Fibroblast of villous mesenchyme (primary cell): ENCODE results near the gene PRKG2. TPM values are rescaled to one million over a fixed set of nuclear protein-coding genes. Genes with fewer than 3 reads are reported as not detected.

Source experiments
- DNase-seq: peaks from one replicate; pipeline ENCODE4 v3.0.0-alpha.2; 2010; ENCODE audit warnings: low read depth
- H3K4me3 ChIP-seq: 2 replicates; pipeline ENCODE4 v1.5.1; 2011; ENCODE audit warnings: low read depth, mild to moderate bottlenecking, low read length
- CTCF ChIP-seq: IDR thresholded peaks from 2 replicates; pipeline ENCODE4 v1.5.1; 2012; ENCODE audit warnings: low read depth, mild to moderate bottlenecking, low read length; ENCODE audit not compliant: insufficient read depth
- total RNA-seq: library from RNA; depleted of rRNA; stranded (reverse); fragments of >200 nt; gene quantifications from 2 replicates; pipeline ENCODE4 v1.2.3, GENCODE V29; 2012

The PRKG2 gene
- total RNA-seq = under 0.01 and 0.64 TPM in 2 replicates

- no peak for DNase-seq
- no peak within 1 kb of the TSS for H3K4me3 ChIP-seq
- no peak for TF ChIP-seq CTCF
Observed at GRCh38 chr4:81214881-81215868, at the start of gene PRKG2. Gene PRKG2 (minus strand): TSS chr4:81215222. CDS start chr4:81205047, 10,175 bp downstream.

- peak; percentile 29 for TF ChIP-seq CTCF
- H3K4me3 ChIP-seq = no peak overlapping the region
- DNase-seq = no peak
Observed at GRCh38 chr4:81260443-81261101, 45.5 kb upstream of the PRKG2 start.

- DNase-seq = no peak
- H3K4me3 ChIP-seq = no peak overlapping the region
- TF ChIP-seq CTCF = no peak
Observed at GRCh38 chr4:81258841-81259550, 44.0 kb upstream of the PRKG2 start.

- no peak for TF ChIP-seq CTCF
- H3K4me3 ChIP-seq = no peak overlapping the region
Observed at GRCh38 chr4:81257816-81258215, 42.8 kb upstream of the PRKG2 start.

GRCh38 chr4:81257021-81257420 is 42.0 kb upstream of the PRKG2 start:
- no peak overlapping the region for H3K4me3 ChIP-seq
- no peak for TF ChIP-seq CTCF
- no peak for DNase-seq

More at GRCh38 chr4:81257816-81258215, 42.8 kb upstream of the PRKG2 start:
- DNase-seq = no peak
